SK-N-SH (cell line): Measurements from ENCODE around the gene PLA2G2C. TPM values are rescaled to one million over a fixed set of nuclear protein-coding genes. Genes with fewer than 3 reads are reported as not detected.

Experiments used
- CTCF ChIA-PET: fragments of 300-600, 350-600 bp; formaldehyde crosslinking; extraction: SDS; loops from one replicate; lab custom pipeline; 2021; lab: Yijun Ruan, JAX
- POLR2A ChIA-PET: fragments of 350-600 bp; sonication (Branson Sonifier 250); formaldehyde crosslinking; extraction: SDS; loops from one replicate; lab custom pipeline; 2020; ENCODE audit warnings: antibody characterized with exemption, inconsistent platforms; lab: Yijun Ruan, JAX
- DNase-seq: peaks from one replicate; pipeline ENCODE4 v3.0.0; 2012
- H2AFZ ChIP-seq: fragments of 200-600 bp; sonication (generic); 2 replicates; pipeline ENCODE4 v1.8.1; 2016; ENCODE audit warnings: antibody characterized with exemption, mild to moderate bottlenecking, low read depth
- H3F3A ChIP-seq: fragments of 200-600 bp; sonication (generic); replicated peaks from 2 replicates; pipeline ENCODE3; 2016; ENCODE audit warnings: antibody characterized with exemption, mild to moderate bottlenecking; ENCODE audit not compliant: insufficient read depth
- H3K27ac ChIP-seq, 2 experiments: fragments of 200-500 bp in 1 of 2; fragments of 200-600 bp in 1 of 2; sonication (Bioruptor generic) in 1 of 2; sonication (generic), shearing (Covaris generic) in 1 of 2; 2 replicates each; pipeline versions ENCODE4 v1.5.1 to v1.6.1; 2014 to 2016; ENCODE audit warnings: low read depth in 2 of 2, inconsistent platforms in 1 of 2, low read length in 1 of 2, mild to moderate bottlenecking in 1 of 2, mixed read lengths in 1 of 2
- H3K27me3 ChIP-seq: fragments of 200-600 bp; sonication (generic), shearing (Covaris generic); 2 replicates; pipeline ENCODE4 v1.6.1; 2016; ENCODE audit warnings: mixed run types; ENCODE audit not compliant: insufficient read depth
- H3K36me3 ChIP-seq, 2 experiments: fragments of 200-500 bp in 1 of 2; fragments of 200-600 bp in 1 of 2; sonication (Bioruptor generic) in 1 of 2; sonication (generic) in 1 of 2; replicated peaks in 1 of 2; 2 replicates each; pipeline versions ENCODE3 to v1.5.1; 2014 to 2016; ENCODE audit warnings: low read length in 1 of 2, mild to moderate bottlenecking in 1 of 2; ENCODE audit not compliant: insufficient read depth in 2 of 2, control insufficient read depth in 1 of 2
- H3K4me1 ChIP-seq, 2 experiments: fragments of 200-500 bp in 1 of 2; fragments of 200-600 bp in 1 of 2; sonication (Bioruptor generic) in 1 of 2; sonication (generic), shearing (Covaris generic) in 1 of 2; 2 replicates each; pipeline versions ENCODE4 v1.5.1 to v1.6.1; 2014 to 2016; ENCODE audit warnings: low read depth in 1 of 2, low read length in 1 of 2, mixed run types in 1 of 2; ENCODE audit not compliant: insufficient read depth in 2 of 2, control insufficient read depth in 1 of 2
- H3K4me2 ChIP-seq: fragments of 200-600 bp; sonication (generic), shearing (Covaris generic); 2 replicates; pipeline ENCODE4 v1.6.1; 2017; ENCODE audit warnings: mixed run types
- H3K4me3 ChIP-seq, 2 experiments: fragments of 200-500 bp in 1 of 2; fragments of 200-600 bp in 1 of 2; sonication (Bioruptor generic) in 1 of 2; sonication (generic), shearing (Covaris generic) in 1 of 2; 2 replicates each; pipeline versions ENCODE4 v1.5.1 to v1.8.1; 2014 to 2016; ENCODE audit warnings: low read depth in 2 of 2, inconsistent platforms in 1 of 2, low read length in 1 of 2, mild to moderate bottlenecking in 1 of 2, mixed read lengths in 1 of 2, moderate library complexity in 1 of 2
- H3K79me2 ChIP-seq: fragments of 200-600 bp; sonication (generic); 2 replicates; pipeline ENCODE4 v1.8.1; 2017; ENCODE audit warnings: mild to moderate bottlenecking; ENCODE audit not compliant: insufficient read depth
- H3K9ac ChIP-seq: fragments of 200-600 bp; sonication (generic); 2 replicates; pipeline ENCODE4 v1.6.1; 2017; ENCODE audit warnings: mixed run types
- H3K9me2 ChIP-seq: fragments of 200-600 bp; sonication (generic); 2 replicates; pipeline ENCODE4 v1.6.1; 2017; ENCODE audit warnings: mixed run types
- H3K9me3 ChIP-seq: fragments of 200-600 bp; sonication (generic); 2 replicates; pipeline ENCODE4 v1.6.1; 2017; ENCODE audit warnings: mixed run types, mild to moderate bottlenecking, moderate library complexity
- H4K20me1 ChIP-seq: fragments of 200-600 bp; sonication (generic); 2 replicates; pipeline ENCODE4 v1.6.1; 2017; ENCODE audit warnings: mild to moderate bottlenecking, mixed run types; ENCODE audit not compliant: insufficient read depth
- FOXM1 ChIP-seq: IDR thresholded peaks from 2 replicates; pipeline ENCODE4 v1.4.0; 2012; ENCODE audit warnings: low read depth, mild to moderate bottlenecking
- GABPA ChIP-seq: IDR thresholded peaks from 2 replicates; pipeline ENCODE4 v1.4.0; 2012; ENCODE audit warnings: low read depth, mild to moderate bottlenecking
- IRF3 ChIP-seq: fragments of 150-350 bp; IDR thresholded peaks from 2 replicates; pipeline ENCODE4 v1.6.1; 2016; ENCODE audit warnings: mild to moderate bottlenecking, low read depth, low read length
- MEF2A ChIP-seq: IDR thresholded peaks from 2 replicates; pipeline ENCODE4 v1.4.0; 2012; ENCODE audit warnings: low read depth, borderline replicate concordance
- NFIC ChIP-seq: IDR thresholded peaks from 2 replicates; pipeline ENCODE4 v1.4.0; 2012; ENCODE audit warnings: borderline replicate concordance
- NRF1 ChIP-seq: IDR thresholded peaks from 2 replicates; pipeline ENCODE4 v1.6.1; 2012; ENCODE audit warnings: low read depth, mild to moderate bottlenecking, low read length
- PBX3 ChIP-seq: IDR thresholded peaks from 2 replicates; pipeline ENCODE4; 2012
- RAD21 ChIP-seq: IDR thresholded peaks from 2 replicates; pipeline ENCODE4 v1.6.1; 2012; ENCODE audit warnings: mild to moderate bottlenecking, low read length
- RFX5 ChIP-seq: IDR thresholded peaks from 2 replicates; pipeline ENCODE4 v1.6.1; 2012; ENCODE audit warnings: mild to moderate bottlenecking, improper control_type of control experiment, low read length
- RXRA ChIP-seq: IDR thresholded peaks from 2 replicates; pipeline ENCODE4 v1.4.0; 2012; ENCODE audit warnings: low read depth, mild to moderate bottlenecking, borderline replicate concordance
- SMC3 ChIP-seq: IDR thresholded peaks from 2 replicates; pipeline ENCODE4 v1.6.1; 2012; ENCODE audit warnings: low read depth, low read length, improper control_type of control experiment
- TAF1 ChIP-seq: IDR thresholded peaks from 2 replicates; pipeline ENCODE4 v1.6.1; 2012; ENCODE audit warnings: low read depth, mild to moderate bottlenecking, low read length, moderate library complexity, borderline replicate concordance
- TCF12 ChIP-seq: IDR thresholded peaks from 2 replicates; pipeline ENCODE4 v1.4.0; 2012
- TEAD4 ChIP-seq: IDR thresholded peaks from 2 replicates; pipeline ENCODE4 v1.4.0; 2012; ENCODE audit warnings: mild to moderate bottlenecking, borderline replicate concordance; ENCODE audit not compliant: insufficient read depth
- YY1 ChIP-seq: IDR thresholded peaks from 2 replicates; pipeline ENCODE4 v1.4.0; 2012; ENCODE audit warnings: low read depth, mild to moderate bottlenecking
- ZBTB33 ChIP-seq: IDR thresholded peaks from 2 replicates; pipeline ENCODE4 v1.4.0; 2012; ENCODE audit warnings: low read depth, borderline replicate concordance
- WGBS: methylation state at CpG from one replicate; pipeline ENCODE4 v1.1.6; 2017; ENCODE audit warnings: low lambda C conversion rate; 5-methylcytosine and 5-hydroxymethylcytosine counted together
- polyA plus RNA-seq, 3 experiments: library from polyadenylated mRNA; depleted of rRNA; stranded (reverse); fragments of >200 nt; gene quantifications; 2 replicates each; pipeline ENCODE4 v1.2.3, GENCODE V29; 2012
- TF ChIP-seq, protein P1 (sequence below): fragments of 200-600 bp; sonication (generic); IDR thresholded peaks from 2 replicates; pipeline ENCODE4 v1.6.1; 2017; ENCODE audit warnings: antibody characterized with exemption, mild to moderate bottlenecking, moderate library complexity

Gene PLA2G2C
- polyA plus RNA-seq, 1 of the 3 experiments (the other 2 are of a cell fraction) = not detected

DNA sequence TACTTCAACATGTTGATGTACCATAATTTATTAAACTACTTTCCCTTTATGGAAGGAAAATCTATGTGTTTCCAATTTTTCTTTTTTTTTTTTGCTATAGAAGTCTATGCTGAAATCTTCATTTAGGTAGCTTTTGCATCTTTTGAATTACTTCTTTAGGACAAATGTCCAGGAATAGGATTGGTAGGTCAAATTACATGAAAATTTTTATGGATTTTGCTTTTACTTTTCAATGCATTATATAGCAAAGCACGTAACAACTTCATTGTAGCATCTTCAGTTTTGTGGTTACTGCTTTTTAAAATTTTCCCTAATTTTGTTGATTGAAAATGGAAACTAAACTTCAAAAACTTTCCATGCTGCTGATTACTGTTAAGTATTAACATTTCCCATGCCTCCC is 12.0 kb upstream of the PLA2G2C start:
- Histone ChIP-seq H4K20me1 (no peaks in the 10 kb centered on the region), H3K9me2 (no peaks in the 10 kb centered on the region), H3K4me1 (no peaks in the 10 kb centered on the region; a peak in 1 of 4 replicates), H3K27ac (no peak overlapping the region), H3K36me3 (no peaks in the 10 kb centered on the region), H2AFZ (no peak overlapping the region), H3K4me2 (no peak overlapping the region), H3K9me3 (no peaks in the 10 kb centered on the region), H3K79me2 (no peaks in the 10 kb centered on the region), H3K4me3 (no peak overlapping the region), H3K27me3 (peaks cover 32% of the 10 kb centered on the region; the same call in 1 of the 2 replicates), H3K9ac (no peak overlapping the region), H3F3A (no peaks in the 10 kb centered on the region)
- DNase-seq = no peak
- TF ChIP-seq GABPA = no peak
- TF ChIP-seq TEAD4 = no peak
- TF ChIP-seq RAD21 = no peak
- POLR2A ChIA-PET = no interaction called here
- WGBS = 39% methylated on average over 1 of the region's 1 CpG
- CTCF ChIA-PET = no interaction called here

- Histone ChIP-seq H4K20me1 (no peaks in the 10 kb centered on the region), H3K9ac (no peak overlapping the region), H3K4me2 (no peak overlapping the region), H3K9me2 (no peaks in the 10 kb centered on the region), H3K27ac (no peak overlapping the region), H3K9me3 (no peaks in the 10 kb centered on the region), H3F3A (no peaks in the 10 kb centered on the region), H2AFZ (no peak overlapping the region), H3K4me3 (no peak overlapping the region), H3K79me2 (no peaks in the 10 kb centered on the region), H3K27me3 (peaks cover 28% of the 10 kb centered on the region; the same call in 1 of the 2 replicates), H3K4me1 (no peaks in the 10 kb centered on the region; a peak in 1 of 4 replicates), H3K36me3 (no peaks in the 10 kb centered on the region)
- DNase-seq = no peak
- POLR2A ChIA-PET = no interaction called here
- TF ChIP-seq, protein P1, sequence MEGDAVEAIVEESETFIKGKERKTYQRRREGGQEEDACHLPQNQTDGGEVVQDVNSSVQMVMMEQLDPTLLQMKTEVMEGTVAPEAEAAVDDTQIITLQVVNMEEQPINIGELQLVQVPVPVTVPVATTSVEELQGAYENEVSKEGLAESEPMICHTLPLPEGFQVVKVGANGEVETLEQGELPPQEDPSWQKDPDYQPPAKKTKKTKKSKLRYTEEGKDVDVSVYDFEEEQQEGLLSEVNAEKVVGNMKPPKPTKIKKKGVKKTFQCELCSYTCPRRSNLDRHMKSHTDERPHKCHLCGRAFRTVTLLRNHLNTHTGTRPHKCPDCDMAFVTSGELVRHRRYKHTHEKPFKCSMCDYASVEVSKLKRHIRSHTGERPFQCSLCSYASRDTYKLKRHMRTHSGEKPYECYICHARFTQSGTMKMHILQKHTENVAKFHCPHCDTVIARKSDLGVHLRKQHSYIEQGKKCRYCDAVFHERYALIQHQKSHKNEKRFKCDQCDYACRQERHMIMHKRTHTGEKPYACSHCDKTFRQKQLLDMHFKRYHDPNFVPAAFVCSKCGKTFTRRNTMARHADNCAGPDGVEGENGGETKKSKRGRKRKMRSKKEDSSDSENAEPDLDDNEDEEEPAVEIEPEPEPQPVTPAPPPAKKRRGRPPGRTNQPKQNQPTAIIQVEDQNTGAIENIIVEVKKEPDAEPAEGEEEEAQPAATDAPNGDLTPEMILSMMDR = no peak
- TF ChIP-seq FOXM1 = no peak
- no peak for TF ChIP-seq IRF3
- TF ChIP-seq NFIC = no peak
- TF ChIP-seq GABPA = no peak
- TF ChIP-seq TCF12 = no peak
- no peak for TF ChIP-seq ZBTB33
- TF ChIP-seq MEF2A = no peak
- no peak for TF ChIP-seq SMC3
- no peak for TF ChIP-seq RXRA
- no peak for TF ChIP-seq YY1
- no peak for TF ChIP-seq TAF1
- TF ChIP-seq NRF1 = no peak
- no peak for TF ChIP-seq RFX5
- no peak for TF ChIP-seq PBX3
- WGBS = 57% methylated on average over 6 of the region's 6 CpGs
- CTCF ChIA-PET = interaction anchor here (0.6 to 3.7 kb wide), 2 partner anchors 15 to 47 kb away, joined by 3 to 21 read pairs; no protein-coding TSS in a partner anchor
Observed at GRCh38 chr1:20197329-20197791, 11.0 kb upstream of the PLA2G2C start.
